SHP77 treated with DMSO at 0.1 percent for 48 hours (cell line): Measurements from ENCODE around the gene FAXDC2.
A peak's percentile ranks its signal among the peaks of the same experiment; 100 is the strongest.
"Not testable (repeated sequence)": the region's sequence is repeated elsewhere in the genome, so short reads cannot be mapped to it uniquely, and the experiment has no call there.

Source experiments
- DNase-seq: peaks from one replicate; lab custom pipeline; 2025; lab: John Stamatoyannopoulos, UW

Gene FAXDC2

DNA sequence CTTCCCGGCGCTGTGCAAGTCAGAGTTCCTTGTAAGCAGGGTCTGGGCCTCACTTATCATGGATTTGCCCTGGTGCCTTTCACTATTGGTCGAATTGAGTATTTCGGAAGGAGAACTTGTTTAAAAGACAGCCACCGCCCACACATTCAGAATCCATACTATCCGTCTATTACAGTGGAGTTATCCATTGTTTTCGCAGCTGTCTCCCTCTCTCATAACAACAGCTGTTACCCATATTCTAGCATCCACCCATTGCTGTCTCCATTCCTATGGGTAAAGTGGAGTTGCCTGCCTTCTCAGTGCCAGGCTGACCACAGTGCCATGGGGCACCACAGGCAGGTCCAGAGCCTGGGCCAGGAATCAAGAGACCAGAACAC, 20.2 kb downstream of the FAXDC2 start:
- DNase-seq, result peak; percentile 72

DNA sequence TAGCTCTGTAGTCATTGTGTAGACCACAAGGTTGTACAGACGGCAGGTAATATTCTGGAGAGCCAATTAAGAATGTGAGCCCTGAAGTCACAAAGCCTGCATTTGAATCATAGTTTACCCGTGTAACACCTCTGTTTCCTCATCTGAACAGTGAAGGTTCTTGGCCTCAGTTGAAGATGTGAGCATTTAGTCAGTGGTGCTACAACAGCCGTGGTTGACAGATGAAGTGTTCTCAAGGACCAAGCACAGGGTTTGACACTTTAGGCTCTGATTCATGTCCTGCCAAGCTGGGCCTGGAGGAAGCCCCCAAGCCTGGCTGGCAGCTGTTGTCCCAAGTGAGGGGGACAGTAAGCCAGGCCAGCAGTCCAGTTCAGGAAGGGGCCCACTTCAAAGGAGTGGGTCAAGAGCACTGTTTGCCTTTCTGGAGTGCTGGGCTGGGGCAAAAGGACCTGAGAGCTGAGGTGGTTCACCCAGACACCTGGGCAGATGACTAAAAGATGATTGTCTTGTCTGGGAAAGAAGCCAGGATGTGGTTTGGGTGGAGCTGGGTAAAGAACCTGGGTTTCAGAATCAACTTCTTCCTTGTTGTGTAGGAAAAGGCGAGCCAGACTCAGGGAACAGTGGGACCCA, 20.7 kb downstream of the FAXDC2 start:
- peak; percentile 72 for DNase-seq

DNA sequence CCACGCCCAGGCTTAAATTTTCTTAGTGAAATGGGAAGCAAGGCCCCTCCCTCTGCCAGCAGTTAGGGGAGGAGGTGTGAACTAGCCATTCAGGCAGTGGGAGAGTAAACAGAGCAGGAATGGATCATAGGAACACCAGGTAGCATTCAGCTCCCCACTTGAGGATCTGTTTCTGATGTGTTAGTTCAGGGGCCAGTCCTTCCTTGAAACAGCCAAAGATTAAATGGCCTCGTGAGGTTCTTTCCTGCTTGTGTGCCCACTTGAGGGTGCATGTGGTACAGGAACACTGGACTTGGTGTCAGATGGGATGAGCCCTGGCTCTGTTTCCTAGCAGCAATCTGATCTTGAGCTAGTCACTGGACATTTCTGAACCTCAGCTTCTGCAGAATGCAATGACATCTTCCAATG, 21.2 kb downstream of the FAXDC2 start:
- DNase-seq, result no peak

DNA sequence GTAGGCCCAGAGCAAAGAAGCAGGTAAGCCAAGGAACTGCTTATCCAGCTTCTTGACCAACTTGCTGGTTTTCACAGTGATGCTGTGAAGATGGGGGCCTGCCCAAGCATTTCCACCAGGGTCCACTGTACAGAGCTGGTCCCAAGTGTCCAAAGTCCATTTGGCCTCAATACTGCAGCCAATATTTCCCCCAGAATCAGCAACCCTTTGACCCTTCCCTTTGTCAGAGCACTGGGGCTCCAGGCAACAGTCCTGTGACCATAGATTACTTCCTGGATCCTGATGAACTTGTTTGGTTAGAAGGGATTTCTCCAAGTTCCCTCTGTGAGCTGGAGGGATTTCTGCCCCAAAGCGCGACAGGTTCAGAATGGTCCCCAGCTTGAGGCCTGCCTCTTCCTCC, 26.3 kb downstream of the FAXDC2 start:
- DNase-seq, result no peak

DNA sequence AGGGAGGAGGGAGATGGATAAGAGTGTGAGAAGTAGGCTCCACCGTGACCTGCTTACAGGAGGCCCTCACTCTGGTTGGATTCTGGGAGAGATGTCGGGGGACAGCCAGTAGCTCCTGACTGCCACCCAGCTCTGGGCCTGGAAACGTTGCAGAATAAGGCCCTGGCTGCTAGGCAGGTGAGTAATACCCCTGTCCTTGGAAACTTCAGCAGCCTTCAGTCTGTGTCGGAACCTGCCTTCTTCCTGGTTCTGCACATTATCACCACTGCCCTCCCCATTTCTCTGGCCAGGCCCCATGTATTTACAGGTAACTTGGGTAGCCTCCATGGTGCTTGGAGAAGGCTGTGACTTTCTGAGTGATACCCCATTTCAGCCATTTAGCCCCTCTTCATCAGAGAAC, 26.8 kb downstream of the FAXDC2 start:
- DNase-seq, result no peak

DNA sequence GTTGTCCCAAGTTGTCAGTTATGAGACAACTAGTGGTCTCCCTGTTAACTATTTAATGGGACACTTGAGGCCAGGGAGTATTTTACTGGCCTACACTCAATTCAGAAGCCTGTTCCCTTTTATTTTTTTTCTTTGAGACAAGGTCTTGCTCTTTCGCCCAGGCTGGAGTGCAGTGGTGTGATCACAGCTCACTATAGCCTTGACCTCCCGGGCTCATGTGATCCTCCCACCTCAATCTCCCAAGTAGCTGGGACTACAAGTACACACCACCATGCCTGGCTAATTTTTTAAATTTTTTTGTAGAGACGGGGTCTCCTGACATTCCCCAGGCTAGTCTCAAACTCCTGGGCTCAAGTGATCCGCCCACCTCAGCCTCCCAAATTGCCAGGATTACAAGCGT, 27.5 kb downstream of the FAXDC2 start:
- not testable (repeated sequence) for DNase-seq

DNA sequence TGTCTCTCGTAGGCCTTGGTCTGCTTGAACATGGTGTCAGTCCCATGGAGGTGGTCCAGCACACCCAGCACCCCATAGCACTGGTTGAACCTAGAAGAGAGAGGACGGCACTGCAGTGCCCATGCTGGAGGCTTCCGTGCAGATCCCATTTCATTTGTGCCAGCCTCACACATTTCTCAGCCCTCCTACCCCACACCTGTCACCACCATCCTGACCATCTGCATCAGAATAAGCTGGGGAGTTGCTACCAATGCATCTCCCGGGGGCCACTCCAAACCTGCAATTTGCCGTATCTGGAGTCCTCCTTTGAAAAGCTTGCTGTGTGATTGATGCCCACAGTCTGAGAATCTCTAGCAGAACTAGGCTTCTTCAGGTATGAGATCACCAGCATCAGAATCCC, 30.0 kb downstream of the FAXDC2 start:
- DNase-seq, result no peak

DNA sequence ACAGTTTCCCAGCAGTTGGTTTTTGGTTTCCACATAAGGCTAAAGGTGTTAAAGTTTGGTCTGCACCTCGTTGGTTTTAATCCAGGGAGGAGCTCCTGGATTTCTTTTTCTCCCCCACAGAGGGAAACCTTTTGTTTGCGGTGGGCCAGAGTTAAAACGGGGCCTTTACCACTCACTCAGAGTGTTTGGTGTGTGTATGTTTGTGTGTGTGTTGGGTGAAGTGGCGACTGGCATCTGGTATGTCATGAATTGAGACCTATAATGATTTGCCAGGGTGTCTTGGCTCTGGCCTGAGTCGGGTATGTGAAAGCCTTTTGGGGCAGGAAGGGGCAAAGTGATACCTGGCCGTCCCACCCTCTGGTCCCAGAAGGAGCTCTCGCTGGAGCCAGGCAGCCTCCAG, 30.9 kb downstream of the FAXDC2 start:
- DNase-seq, result no peak

DNA sequence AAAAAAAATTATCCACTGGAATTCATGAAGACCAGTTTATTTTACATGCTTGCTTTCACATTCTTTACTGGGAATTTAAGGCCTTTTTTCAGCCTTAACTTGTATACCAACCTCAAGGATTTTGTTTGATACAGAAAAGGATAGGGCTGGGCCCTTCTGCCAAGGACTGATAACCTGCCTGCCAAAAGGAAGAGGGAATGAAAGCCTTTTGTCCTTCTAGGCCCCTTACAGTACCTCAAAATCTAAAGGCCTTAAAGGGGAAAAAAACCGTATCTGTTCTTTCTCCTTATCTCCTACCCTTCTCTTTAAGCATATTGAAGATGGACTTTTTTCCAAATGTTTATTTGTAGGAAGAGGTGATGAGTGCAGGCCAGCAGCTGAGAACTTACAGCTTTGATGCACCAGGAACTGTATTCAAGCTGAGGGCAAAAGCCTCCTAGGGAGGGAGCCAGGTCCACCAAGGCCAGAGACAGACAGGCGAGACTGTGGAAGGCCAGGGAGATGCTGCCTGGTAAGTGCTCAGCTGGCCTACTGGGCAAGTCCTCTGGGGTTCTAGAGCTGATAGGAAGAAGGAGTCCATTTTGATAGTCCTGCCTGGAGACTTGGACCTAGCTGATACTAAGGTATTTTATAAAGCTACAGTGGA, 31.8 kb downstream of the FAXDC2 start:
- DNase-seq, result no peak

DNA sequence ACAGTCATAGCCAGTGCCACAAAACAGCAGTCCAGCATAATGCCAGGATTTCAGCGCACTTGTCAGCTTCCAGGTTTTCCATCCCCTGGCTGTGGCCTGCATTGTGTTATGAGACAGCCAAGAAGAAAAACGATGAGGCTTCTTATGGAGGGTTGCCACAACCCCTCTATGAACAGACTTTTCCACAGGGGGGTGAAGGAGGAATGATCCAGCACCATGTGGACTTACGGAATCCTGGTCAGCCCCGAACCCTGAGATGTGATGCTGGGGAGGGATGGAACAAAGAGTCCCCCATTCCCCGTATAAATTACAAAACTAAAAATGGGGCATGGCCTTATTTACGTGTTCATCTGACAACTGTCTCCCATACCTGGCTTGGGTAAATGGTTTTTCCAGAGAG, 32.6 kb downstream of the FAXDC2 start:
- DNase-seq, result no peak

DNA sequence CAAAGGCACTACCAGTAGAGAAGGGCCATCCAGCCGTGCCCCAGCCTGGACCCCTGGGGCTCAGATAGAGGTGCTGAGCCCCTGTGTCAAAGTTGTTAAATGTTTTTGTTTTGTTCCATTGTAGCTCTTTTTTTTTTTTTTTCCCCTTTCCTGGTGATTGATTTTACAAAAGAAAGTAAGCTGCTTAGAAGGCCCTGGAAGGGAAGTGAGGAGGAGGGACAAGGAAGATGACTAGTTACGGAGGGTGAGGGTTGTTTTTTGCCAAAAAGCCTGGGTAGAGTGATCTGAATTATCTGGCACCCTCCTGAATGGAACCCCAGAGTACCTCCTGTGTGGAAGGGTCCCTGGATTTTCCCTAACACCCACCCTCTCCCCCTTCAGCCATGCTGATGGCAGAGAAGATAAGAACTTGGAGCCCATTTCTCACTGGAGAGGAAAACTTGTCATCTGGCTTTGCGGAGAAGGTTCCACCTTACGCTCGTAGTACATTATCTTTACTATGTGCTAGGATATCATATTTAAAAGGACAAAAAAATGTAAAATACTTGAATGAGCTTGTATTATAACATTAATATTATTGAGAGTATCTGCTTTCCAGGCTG, 33.4 kb downstream of the FAXDC2 start:
- DNase-seq, result no peak

DNA sequence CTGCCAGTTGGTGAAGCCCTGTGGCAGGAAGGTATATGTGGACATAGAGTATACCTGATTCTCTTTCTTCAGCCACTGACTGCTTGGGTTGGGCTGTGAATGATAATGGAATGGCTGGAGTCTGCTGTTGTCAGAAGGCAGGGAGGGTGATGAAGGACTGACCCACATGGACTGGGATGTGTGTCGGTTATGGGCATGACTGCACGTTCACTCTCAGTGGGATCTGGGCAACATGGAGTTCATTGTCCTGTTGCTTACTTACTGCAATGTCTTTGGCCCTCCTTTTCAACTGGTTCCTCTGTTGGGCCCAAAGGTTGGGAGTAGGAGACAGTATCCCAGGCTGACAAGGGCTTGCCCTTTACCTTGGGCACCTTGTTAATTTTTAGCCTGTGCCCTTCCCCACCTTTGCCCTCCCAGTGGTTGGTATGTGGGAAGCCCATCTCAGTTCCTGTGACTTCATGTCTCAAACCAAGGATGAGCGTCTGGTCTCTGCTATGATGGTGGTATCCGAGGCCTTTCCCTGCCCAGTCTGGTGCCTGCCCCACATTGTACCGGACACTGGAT, 34.6 kb downstream of the FAXDC2 start:
- no peak for DNase-seq

DNA sequence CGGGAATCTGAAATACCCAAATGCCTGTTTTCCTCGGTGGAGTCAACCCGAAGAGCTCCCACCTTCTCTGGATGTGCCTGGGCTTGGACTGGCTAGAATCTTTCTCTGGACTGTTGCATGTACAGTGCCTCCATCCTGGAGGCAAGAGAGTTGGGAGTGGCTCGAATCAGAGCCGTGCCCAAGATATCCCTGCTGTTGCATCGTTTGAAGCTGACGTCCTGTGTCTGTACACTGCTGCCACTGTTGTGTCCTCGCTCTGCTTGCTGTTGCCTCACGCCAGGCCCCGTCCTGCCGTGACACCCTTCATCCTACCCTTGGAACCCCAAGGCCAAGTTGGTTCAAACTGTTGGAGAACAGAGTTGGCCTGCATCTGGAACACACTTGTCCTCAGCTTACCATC, 35.4 kb downstream of the FAXDC2 start:
- no peak for DNase-seq

DNA sequence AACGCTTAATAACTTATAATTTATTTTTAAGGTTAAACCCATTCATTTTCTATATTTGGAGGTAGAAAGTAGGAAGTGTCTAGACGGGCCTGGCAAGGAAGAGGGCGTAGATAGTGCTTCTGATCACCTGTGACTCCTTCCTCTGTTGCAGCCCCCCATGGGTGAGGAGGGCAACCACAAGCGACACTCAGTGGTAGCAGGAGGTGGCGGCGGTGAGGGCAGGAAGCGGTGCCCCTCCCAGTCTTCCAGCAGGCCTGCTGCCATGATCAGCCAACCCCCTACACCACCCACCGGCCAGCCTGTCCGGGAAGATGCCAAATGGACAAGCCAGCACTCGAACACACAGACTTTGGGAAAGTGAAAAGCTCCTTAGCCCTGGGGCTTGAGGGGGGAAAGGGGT, 36.7 kb downstream of the FAXDC2 start:
- DNase-seq, result no peak

DNA sequence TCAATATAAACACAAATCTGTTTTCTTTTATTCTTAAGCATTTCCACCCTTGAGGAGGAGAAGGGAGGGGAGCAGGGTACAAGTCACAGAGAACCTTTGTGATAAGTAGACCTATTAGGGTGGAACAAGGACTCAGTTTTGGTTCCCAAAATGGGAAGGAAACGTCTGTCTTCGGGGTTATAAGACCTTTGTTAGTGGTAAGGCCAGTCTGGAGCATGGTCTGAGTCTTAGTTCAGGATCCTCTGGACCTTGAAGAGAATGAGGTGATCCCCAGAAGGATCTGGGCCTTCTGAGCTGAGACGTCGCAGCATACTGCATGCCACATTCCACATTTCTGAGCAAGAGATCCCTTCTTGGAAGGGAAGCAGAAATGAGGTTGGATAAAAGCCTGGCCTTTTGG, 37.2 kb downstream of the FAXDC2 start:
- no peak for DNase-seq

DNA sequence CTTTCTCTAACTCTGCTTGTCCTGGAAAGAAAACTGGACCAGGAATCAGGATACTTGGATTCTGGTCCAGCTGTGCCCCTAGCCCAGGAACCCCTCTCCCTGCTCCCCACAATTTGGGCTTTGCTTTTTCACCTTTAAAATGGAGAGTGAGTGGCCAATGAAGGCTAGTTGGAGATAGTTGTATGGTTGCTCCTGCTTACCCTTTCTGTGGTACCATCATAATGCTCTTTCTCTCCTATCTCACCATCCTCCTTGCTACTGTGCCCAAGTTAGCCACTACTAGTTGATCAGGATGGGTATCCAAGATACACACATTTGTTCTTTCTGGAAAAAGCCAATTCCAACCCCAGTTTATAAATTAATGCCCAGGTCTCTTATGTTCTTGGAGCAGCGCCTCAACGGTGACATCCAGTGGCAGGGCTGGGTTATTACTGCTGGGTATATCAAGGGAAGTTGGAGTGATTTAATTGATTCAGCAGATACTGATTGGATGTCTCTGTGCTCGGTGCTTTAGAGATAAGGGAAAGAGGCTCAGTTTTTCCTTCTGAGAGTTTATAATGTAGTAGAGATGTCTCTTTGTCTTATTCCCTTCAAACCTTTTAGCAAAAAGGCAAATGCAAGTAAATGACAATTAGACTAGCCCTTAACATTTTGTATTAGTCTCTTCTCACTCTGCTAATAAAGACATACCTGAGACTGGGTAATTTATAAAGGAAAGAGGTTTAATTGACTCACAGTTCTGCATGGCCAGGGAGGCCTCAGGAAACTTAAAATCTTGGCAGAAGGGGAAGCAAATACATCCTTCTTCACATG, 38.5 kb downstream of the FAXDC2 start:
- peak; percentile 15 for DNase-seq

DNA sequence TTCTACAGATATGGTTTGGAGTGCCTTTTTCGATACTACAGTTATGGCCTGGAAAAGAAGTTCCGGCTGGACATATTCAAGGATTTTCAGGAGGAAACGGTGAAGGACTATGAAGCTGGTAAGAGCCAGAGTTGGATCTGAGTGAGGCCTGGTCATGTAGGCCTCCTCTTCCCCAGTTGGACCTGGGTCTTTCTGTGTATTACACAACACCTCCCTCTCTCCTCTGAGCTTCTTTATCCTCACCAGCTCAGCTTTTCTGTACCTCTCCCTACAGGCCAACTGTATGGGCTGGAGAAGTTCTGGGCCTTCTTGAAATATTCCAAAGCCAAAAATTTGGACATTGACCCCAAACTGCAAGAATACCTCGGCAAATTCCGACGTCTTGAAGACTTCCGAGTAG, 39.2 kb downstream of the FAXDC2 start:
- DNase-seq, result no peak

DNA sequence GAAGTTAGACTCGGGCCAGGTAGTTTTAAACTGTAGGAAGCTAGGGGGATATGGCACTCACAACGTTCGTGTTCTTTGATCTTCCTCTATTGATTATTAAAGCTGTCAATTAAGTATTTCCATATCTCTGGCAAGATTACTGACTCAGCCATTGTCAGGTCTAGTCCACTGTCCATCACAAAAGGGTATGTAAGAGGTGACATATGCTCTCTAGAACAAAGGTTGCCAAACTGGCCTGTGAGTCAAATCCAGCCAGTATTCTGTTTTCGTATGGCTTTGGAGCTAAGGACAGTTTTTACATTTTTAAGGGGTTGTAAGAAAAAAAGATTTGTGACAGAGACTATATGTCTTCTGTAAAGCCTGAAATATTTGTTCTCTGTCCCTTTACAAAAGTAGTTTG, 44.2 kb downstream of the FAXDC2 start:
- DNase-seq, result no peak

DNA sequence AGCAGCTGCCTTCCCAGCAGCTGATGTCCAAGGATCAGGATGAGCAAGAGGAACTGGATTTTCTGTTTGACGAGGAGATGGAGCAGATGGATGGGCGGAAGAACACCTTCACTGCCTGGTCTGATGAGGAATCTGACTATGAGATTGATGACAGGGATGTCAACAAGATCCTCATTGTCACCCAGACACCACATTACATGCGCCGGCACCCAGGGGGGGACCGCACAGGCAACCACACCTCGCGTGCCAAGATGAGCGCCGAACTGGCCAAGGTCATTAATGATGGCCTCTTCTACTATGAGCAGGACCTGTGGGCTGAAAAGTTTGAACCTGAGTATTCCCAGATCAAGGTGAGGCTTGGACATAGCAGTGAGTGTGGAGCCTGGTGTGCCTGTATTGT, 48.4 kb downstream of the FAXDC2 start:
- no peak for DNase-seq

DNA sequence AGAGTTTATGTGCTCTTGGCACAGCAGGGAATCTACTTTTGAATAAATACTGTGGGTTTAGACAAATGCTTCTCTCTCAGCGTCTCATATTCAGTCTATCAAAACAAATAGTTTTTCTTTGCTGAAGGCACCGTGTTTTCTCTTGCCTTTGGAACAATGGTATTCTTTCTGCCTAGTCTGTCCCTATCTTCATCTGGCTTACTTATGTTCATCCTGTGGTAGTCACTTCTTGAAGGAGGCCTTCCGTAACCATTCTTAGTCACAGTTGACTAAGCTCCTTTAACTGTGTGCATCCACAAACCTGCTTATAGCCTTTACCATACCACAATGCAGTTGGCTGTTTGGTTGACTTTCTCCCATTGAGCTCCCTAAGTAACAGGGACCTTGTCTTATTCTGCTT, 49.3 kb downstream of the FAXDC2 start:
- DNase-seq, result no peak

DNA sequence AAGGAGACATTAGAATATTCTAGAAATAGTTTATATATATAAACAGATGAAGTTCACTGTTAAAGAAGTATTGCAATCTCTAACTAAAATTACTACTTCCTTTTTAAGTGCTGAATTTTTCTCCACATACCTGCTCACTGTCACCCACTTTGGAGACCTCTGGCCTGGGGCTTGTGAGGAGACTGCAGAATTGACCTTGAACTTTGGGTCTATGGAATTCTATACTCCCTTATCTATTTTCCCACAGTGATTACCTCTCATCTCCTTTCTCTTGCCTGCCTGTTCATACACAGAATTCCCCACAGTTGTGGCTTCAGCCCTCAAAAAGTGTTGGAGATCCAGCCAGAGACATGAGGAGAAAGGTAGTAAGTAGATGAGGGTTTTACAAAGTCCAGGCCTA, 49.8 kb downstream of the FAXDC2 start:
- DNase-seq, result no peak

DNA sequence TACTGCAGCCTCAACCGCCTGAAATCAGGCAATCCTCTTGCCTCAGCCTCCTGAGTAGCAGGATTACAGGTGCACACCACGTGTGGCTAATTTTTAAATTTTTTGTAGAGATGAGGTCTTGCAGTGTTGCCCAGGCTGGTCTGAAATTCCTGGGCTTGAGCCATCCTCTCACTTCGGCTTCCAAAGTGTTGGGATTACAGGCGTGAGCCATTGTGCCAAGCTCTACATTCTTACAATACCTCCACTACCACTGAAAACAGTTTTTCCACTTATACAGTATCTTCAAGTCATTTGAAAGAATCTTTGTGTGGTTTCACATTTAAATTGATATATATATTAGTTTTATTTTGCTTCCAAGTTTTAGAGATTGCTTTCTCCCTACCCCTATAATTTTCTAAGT, 52.6 kb downstream of the FAXDC2 start:
- DNase-seq, result no peak

DNA sequence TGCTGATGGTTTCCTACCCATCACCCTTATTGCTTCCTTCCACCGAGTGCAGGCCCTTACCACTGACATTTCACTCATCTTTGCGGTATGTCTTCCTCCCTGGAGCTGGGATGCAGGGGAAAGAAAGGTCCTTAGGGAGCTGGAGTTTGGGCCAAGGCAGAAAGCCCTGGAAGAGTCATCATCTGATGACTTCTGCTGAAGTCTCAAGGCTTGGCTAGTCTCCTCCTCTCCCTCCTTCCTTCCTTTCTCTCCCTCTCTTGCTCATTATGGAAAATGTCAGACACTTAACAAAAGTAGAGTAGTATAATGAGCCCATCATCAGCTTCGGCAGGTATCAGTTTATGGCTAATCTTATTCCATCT, 55.2 kb downstream of the FAXDC2 start:
- DNase-seq, result no peak
